GM23338 (cell line): ENCODE measurements around the gene GNAS. TPM values are rescaled to one million over a fixed set of nuclear protein-coding genes. Genes with fewer than 3 reads are reported as not detected.

Experiments used
- ATAC-seq: fragments of 200-7000 bp; cut with Tn5 transposase; 3 replicates; pipeline ENCODE4 v1.9.1; 2020
- DNase-seq: peaks from one replicate; pipeline ENCODE4 v3.0.0-alpha.2; 2015; ENCODE audit warnings: low spot score
- H2AFZ ChIP-seq: fragments of 200-600 bp; sonication (generic); 2 replicates; pipeline ENCODE4 v1.8.0; 2016; ENCODE audit warnings: antibody characterized with exemption, mild to moderate bottlenecking, moderate library complexity
- H3F3A ChIP-seq: fragments of 200-600 bp; sonication (generic); replicated peaks from 2 replicates; pipeline ENCODE4 v1.8.0; 2017; ENCODE audit warnings: antibody characterized with exemption, mixed run types, low read depth
- H3K27ac ChIP-seq: fragments of 200-600 bp; sonication (generic); 2 replicates; pipeline ENCODE4 v1.6.1; 2016; ENCODE audit warnings: low read depth
- H3K27me3 ChIP-seq: fragments of 200-600 bp; sonication (generic); 2 replicates; pipeline ENCODE4 v1.8.0; 2016; ENCODE audit warnings: mild to moderate bottlenecking, mixed run types, moderate library complexity; ENCODE audit not compliant: insufficient read depth
- H3K36me3 ChIP-seq: fragments of 200-600 bp; sonication (generic); 2 replicates; pipeline ENCODE4 v1.8.0; 2016; ENCODE audit warnings: mild to moderate bottlenecking; ENCODE audit not compliant: insufficient read depth
- H3K4me1 ChIP-seq: fragments of 200-600 bp; sonication (generic); 2 replicates; pipeline ENCODE4 v1.8.0; 2016; ENCODE audit warnings: mild to moderate bottlenecking, moderate library complexity; ENCODE audit not compliant: insufficient read depth
- H3K4me2 ChIP-seq: fragments of 200-600 bp; sonication (generic); 2 replicates; pipeline ENCODE4 v1.7.1; 2017; ENCODE audit warnings: mixed run types
- H3K4me3 ChIP-seq: fragments of 200-600 bp; sonication (generic); 2 replicates; pipeline ENCODE4 v1.6.1; 2016; ENCODE audit warnings: mixed run types
- H3K79me2 ChIP-seq: fragments of 200-600 bp; sonication (generic); replicated peaks from 2 replicates; pipeline ENCODE4 v1.8.0; 2017; ENCODE audit warnings: mild to moderate bottlenecking; ENCODE audit not compliant: insufficient read depth
- H3K9me2 ChIP-seq: fragments of 200-600 bp; sonication (generic); 2 replicates; pipeline ENCODE4 v1.8.0; 2017; ENCODE audit not compliant: insufficient read depth
- H4K20me1 ChIP-seq: fragments of 200-600 bp; sonication (generic); replicated peaks from 2 replicates; pipeline ENCODE4 v1.8.0; 2017; ENCODE audit warnings: mild to moderate bottlenecking; ENCODE audit not compliant: insufficient read depth
- H3K27ac Mint-ChIP-seq: 2 replicates; pipeline ENCODE4 v1.8.0; 2020; ENCODE audit warnings: inconsistent platforms, mild to moderate bottlenecking, moderate library complexity, mixed read lengths
- H3K27me3 Mint-ChIP-seq: 3 replicates; pipeline ENCODE4 v1.8.0; 2022; ENCODE audit warnings: low read depth, mild to moderate bottlenecking, moderate library complexity, mixed read lengths, inconsistent platforms; ENCODE audit not compliant: insufficient read depth, poor library complexity
- H3K36me3 Mint-ChIP-seq: 3 replicates; pipeline ENCODE4 v1.8.0; 2021; ENCODE audit warnings: low read depth, mild to moderate bottlenecking, inconsistent platforms, moderate library complexity, mixed read lengths
- H3K4me1 Mint-ChIP-seq: 3 replicates; pipeline ENCODE4 v1.8.0; 2020; ENCODE audit warnings: mild to moderate bottlenecking, inconsistent platforms, mixed read lengths
- H3K4me3 Mint-ChIP-seq: 3 replicates; pipeline ENCODE4 v1.8.0; 2021; ENCODE audit warnings: moderate library complexity, mild to moderate bottlenecking, inconsistent platforms, mixed read lengths
- H3K9me3 Mint-ChIP-seq: 3 replicates; pipeline ENCODE4 v1.8.0; 2020; ENCODE audit warnings: moderate library complexity, mild to moderate bottlenecking, inconsistent platforms, mixed read lengths
- CREB1 ChIP-seq: fragments of 250-450 bp; sonication (Bioruptor Pico); IDR thresholded peaks from 2 replicates; pipeline ENCODE4 v1.5.0; 2020; ENCODE audit warnings: low read depth, mild to moderate bottlenecking, moderate library complexity
- CTCF ChIP-seq, 2 experiments: fragments of 200-600 bp in 1 of 2; sonication (generic) in 1 of 2; conservative IDR thresholded peaks; 2 replicates each; pipeline versions ENCODE4 v1.5.1 to v1.6.1; 2016 to 2017; ENCODE audit warnings: antibody characterized with exemption in 2 of 2, low read depth in 2 of 2, mild to moderate bottlenecking in 2 of 2, moderate library complexity in 1 of 2
- EZH2 ChIP-seq: fragments of 200-600 bp; sonication (generic); IDR thresholded peaks from one replicate; pipeline ENCODE4 v1.8.0; 2017; ENCODE audit warnings: antibody characterized with exemption, mild to moderate bottlenecking, low read depth; ENCODE audit not compliant: unreplicated experiment
- EZH2phosphoT487 ChIP-seq: fragments of 200-600 bp; sonication (generic); IDR thresholded peaks from one replicate; pipeline ENCODE4 v1.8.1; 2018; ENCODE audit warnings: antibody characterized with exemption; ENCODE audit not compliant: unreplicated experiment
- JUNB ChIP-seq: IDR thresholded peaks from one replicate; pipeline ENCODE4 v1.6.1; 2016; ENCODE audit warnings: antibody characterized with exemption; ENCODE audit not compliant: unreplicated experiment
- NANOG ChIP-seq: IDR thresholded peaks from 2 replicates; pipeline ENCODE4 v1.6.1; 2016; ENCODE audit warnings: antibody characterized with exemption, borderline replicate concordance
- POLR2AphosphoS5 ChIP-seq: IDR thresholded peaks from 2 replicates; pipeline ENCODE4 v1.6.1; 2016; ENCODE audit warnings: antibody characterized with exemption, low read depth
- REST ChIP-seq: IDR thresholded peaks from one replicate; pipeline ENCODE4 v1.6.1; 2018; ENCODE audit warnings: antibody characterized with exemption; ENCODE audit not compliant: unreplicated experiment
- STAT1 ChIP-seq: IDR thresholded peaks from one replicate; pipeline ENCODE4 v1.6.1; 2016; ENCODE audit warnings: antibody characterized with exemption; ENCODE audit not compliant: unreplicated experiment
- ZNF114 ChIP-seq: fragments of 250-450 bp; sonication (Bioruptor Pico); IDR thresholded peaks from 2 replicates; pipeline ENCODE4 v1.5.0; 2020; ENCODE audit warnings: mild to moderate bottlenecking, moderate library complexity
- ZNF331 ChIP-seq: fragments of 250-450 bp; sonication (Bioruptor Pico); IDR thresholded peaks from 2 replicates; pipeline ENCODE4 v1.5.0; 2020; ENCODE audit warnings: low read depth, mild to moderate bottlenecking, moderate library complexity
- ZNF462 ChIP-seq: fragments of 250-450 bp; sonication (Bioruptor Pico); IDR thresholded peaks from 2 replicates; pipeline ENCODE4 v1.5.0; 2020; ENCODE audit warnings: mild to moderate bottlenecking, moderate library complexity
- polyA plus RNA-seq: library from polyadenylated mRNA; unstranded; fragments of >200 nt; fragmentation: Nextera tagmentation; extraction: Ambion mirVana; gene quantifications from 2 replicates; pipeline ENCODE4 v1.2.1, GENCODE V29; 2016
- total RNA-seq: library from RNA; depleted of rRNA; stranded (reverse); fragments of >200 nt; shearing (Covaris generic); gene quantifications from 2 replicates; pipeline ENCODE4 v1.2.3, GENCODE V29; 2014
- TF ChIP-seq, protein P1 (sequence below): IDR thresholded peaks from 2 replicates; pipeline ENCODE4 v1.6.1; 2016; ENCODE audit warnings: antibody characterized with exemption

The GNAS gene
- total and polyA plus RNA-seq, 2 experiments from 2014 or later: 917 to 1,042 TPM

GRCh38 chr20:58895448-58896180 is 43.1 kb downstream of the GNAS start:
- Histone ChIP-seq H3K27me3 (no peaks in the 10 kb centered on the region), H3K9me2 (no peaks in the 10 kb centered on the region), H3F3A (no peaks in the 10 kb centered on the region), H4K20me1 (peaks cover 38% of the 10 kb centered on the region), H3K36me3 (no peaks in the 10 kb centered on the region), H2AFZ (no peak overlapping the region), H3K4me3 (peak overlapping the region; percentile 83), H3K79me2 (peaks cover 82% of the 10 kb centered on the region), H3K4me2 (peak overlapping the region; percentile 62), H3K4me1 (peaks cover 75% of the 10 kb centered on the region), H3K27ac (peak overlapping the region; percentile 50; the same call in 1 of the 2 replicates)
- Mint-ChIP-seq H3K27me3 (peaks cover 21% of the 10 kb centered on the region), H3K9me3 (no peaks in the 10 kb centered on the region), H3K27ac (peak overlapping the region; percentile 74), H3K4me1 (peaks cover 70% of the 10 kb centered on the region), H3K4me3 (peak overlapping the region; percentile 95), H3K36me3 (peaks cover 56% of the 10 kb centered on the region)
- TF ChIP-seq CREB1 (CRISPR knock-in tag) (no peak), STAT1 (no peak), EZH2 (no peak), EZH2phosphoT487 (no peak), REST (no peak), ZNF114 (CRISPR knock-in tag) (no peak), JUNB (no peak), ZNF331 (no peak), POLR2AphosphoS5 (no peak), ZNF462 (CRISPR knock-in tag) (no peak), CTCF (conservative IDR thresholded peaks at IDR 0.05; ENCODE audit: low read depth in 2 of 2) (no peak), NANOG (no peak)
- TF ChIP-seq, protein P1, sequence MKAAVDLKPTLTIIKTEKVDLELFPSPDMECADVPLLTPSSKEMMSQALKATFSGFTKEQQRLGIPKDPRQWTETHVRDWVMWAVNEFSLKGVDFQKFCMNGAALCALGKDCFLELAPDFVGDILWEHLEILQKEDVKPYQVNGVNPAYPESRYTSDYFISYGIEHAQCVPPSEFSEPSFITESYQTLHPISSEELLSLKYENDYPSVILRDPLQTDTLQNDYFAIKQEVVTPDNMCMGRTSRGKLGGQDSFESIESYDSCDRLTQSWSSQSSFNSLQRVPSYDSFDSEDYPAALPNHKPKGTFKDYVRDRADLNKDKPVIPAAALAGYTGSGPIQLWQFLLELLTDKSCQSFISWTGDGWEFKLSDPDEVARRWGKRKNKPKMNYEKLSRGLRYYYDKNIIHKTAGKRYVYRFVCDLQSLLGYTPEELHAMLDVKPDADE: no peak
- ATAC-seq (peak; percentile 7), DNase-seq (no peak)
